HG03103 (cell line): ENCODE data around the gene PACSIN1.

ENCODE experiments used
- ATAC-seq: cut with Tn5 transposase; IDR thresholded peaks from one replicate; pipeline ENCODE4 v1.9.1; 2021; ENCODE audit warnings: low read depth; ENCODE audit not compliant: unreplicated experiment

Gene PACSIN1

GRCh38 chr6:34576286-34576955, 110.5 kb downstream of the PACSIN1 start:
- ATAC-seq: no peak

- ATAC-seq: no peak
Observed at GRCh38 chr6:34578445-34579262, 112.8 kb downstream of the PACSIN1 start.

GRCh38 chr6:34580707-34581560, 115.1 kb downstream of the PACSIN1 start:
- no peak for ATAC-seq

DNA sequence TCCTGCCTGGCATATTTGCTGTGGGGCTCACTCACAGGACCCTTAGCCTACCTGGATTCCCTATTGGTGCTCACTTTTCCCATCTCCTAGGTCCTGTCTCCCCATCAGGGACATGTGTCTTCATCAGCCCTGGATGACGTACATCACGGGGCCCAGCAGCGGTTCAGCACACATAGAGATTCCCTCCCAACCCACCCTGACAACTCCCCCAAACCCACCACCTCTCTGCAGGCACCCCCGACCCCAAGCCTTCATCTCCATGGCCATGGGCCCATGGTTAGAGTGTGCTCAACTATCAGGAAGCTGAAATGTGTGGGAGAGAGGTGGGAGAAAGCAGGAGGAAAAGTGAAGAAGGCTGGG, 115.7 kb downstream of the PACSIN1 start:
- ATAC-seq: no peak

DNA sequence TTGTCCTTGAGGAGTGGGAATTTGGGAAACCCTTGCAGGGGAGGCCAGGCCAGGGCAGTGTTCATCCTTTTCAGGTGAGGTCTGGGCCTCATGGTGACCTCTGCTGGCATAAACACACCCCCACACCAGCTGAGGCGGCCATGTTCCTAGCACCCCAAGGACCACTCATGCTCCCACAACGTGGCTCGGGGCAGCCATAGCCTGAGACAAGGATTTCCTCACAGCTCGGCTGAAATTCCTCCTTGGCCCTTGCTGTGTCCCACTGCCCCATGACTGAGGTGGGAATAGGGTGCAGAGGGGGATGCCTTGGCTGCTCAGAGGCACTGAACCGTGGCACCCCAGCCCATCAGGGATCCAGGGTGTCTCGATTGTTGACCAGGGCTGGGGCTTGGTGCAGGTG, 117.6 kb downstream of the PACSIN1 start:
- ATAC-seq: no peak

DNA sequence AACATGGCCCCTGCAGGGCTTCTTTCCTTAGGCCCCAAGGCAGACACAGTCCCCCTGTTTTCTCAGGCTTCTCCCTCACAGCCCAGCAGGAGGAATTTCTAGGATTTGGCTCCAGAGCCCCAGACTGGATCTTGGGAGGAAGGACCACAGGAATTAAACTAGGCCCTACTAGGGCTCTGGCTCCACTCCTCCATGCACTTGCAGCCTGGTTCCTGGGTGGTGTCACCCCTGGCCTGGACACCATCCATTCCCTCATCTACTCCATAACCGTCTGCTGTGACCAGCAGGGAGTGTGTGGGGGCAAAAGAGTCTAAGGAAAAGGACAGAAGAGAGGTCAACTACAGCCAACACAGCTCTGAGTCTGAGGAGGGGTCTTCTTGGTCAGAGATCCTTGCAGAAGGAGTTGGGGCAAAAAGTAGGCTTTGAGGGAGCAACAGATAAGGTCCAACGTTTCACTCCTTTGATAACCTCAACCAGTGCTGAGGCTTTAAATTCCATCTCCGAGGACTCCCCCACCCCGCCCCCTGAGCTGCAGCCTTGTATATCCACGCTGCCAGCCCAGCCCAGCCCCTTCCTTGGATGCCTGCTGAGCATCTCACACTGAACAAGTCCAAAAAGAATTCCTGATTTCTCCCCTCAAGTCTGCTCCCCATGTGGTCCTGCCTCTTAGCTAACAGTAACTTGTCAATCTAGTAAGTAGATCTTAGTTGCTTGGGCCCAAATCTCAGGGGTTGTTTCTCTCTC, 118.2 kb downstream of the PACSIN1 start:
- ATAC-seq: no peak

GRCh38 chr6:34584694-34585093, 118.8 kb downstream of the PACSIN1 start:
- no peak for ATAC-seq
